Measurements from ENCODE around the gene C16orf96.

DNA sequence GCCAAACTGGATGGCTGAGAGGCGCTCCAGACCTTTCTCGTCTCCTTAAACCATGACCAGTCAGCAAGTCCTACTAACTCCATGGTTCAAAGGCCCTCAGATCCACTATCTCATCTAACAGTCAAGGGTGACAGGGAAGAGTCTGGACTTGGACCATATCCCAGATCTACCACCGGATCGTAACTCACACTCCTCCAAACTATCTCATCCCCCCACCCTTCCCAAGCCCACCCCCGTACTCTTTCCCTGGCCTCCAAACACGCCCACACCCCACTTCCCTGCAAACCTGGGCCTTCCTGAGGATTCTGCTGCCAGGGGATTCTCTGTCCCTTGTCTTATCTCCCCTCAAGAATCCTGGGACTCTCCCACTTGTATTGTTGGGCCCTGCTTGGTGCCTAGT, 22.6 kb upstream of the C16orf96 start:
- TF ChIP-seq POLR2A (IDR thresholded peaks at IDR 0.05): no peak
- TF ChIP-seq, protein P1, sequence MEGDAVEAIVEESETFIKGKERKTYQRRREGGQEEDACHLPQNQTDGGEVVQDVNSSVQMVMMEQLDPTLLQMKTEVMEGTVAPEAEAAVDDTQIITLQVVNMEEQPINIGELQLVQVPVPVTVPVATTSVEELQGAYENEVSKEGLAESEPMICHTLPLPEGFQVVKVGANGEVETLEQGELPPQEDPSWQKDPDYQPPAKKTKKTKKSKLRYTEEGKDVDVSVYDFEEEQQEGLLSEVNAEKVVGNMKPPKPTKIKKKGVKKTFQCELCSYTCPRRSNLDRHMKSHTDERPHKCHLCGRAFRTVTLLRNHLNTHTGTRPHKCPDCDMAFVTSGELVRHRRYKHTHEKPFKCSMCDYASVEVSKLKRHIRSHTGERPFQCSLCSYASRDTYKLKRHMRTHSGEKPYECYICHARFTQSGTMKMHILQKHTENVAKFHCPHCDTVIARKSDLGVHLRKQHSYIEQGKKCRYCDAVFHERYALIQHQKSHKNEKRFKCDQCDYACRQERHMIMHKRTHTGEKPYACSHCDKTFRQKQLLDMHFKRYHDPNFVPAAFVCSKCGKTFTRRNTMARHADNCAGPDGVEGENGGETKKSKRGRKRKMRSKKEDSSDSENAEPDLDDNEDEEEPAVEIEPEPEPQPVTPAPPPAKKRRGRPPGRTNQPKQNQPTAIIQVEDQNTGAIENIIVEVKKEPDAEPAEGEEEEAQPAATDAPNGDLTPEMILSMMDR (IDR thresholded peaks at IDR 0.05): no peak
